Left lung (tissue), 10 donors: ENCODE measurements around the gene NOS1. TPM values are rescaled to one million over a fixed set of nuclear protein-coding genes. Genes with fewer than 3 reads are reported as not detected.

ENCODE experiments used
- ATAC-seq: fragments of 200-7000 bp; cut with Tn5 transposase; one replicate; pipeline ENCODE4 v1.9.1; 2020; ENCODE audit warnings: moderate library complexity
- DNase-seq, 4 donors: peaks; one replicate each; pipeline ENCODE4 v3.0.0-alpha.2; 2013 to 2020
- H3K27ac ChIP-seq, 2 donors: fragments of 200-600 bp; sonication (generic) in 1 of 2; one replicate each; pipeline versions ENCODE4 v1.5.0 to v1.8.0; 2020 to 2021
- H3K27me3 ChIP-seq, 2 donors: fragments of 200-600 bp; sonication (generic) in 1 of 2; one replicate each; pipeline versions ENCODE4 v1.5.0 to v1.8.0; 2020 to 2021
- H3K36me3 ChIP-seq, 2 donors: fragments of 200-600 bp; sonication (generic) in 1 of 2; one replicate each; pipeline versions ENCODE4 v1.5.0 to v1.8.0; 2020 to 2021
- H3K4me1 ChIP-seq, 2 donors: fragments of 200-600 bp; one replicate each; pipeline ENCODE4 v1.8.0; 2021
- H3K4me3 ChIP-seq, 2 donors: fragments of 200-600 bp; sonication (generic) in 1 of 2; one replicate each; pipeline versions ENCODE4 v1.5.0 to v1.8.0; 2020 to 2021; ENCODE audit warnings: mild to moderate bottlenecking in 1 of 2
- H3K9me3 ChIP-seq, 2 donors: fragments of 200-600 bp; sonication (generic) in 1 of 2; one replicate each; pipeline versions ENCODE4 v1.5.0 to v1.8.0; 2020 to 2021
- CTCF ChIP-seq, 2 donors: fragments of 200-600 bp; sonication (generic) in 1 of 2; IDR thresholded peaks; one replicate each; pipeline versions ENCODE4 v1.5.0 to v1.8.0; 2021; ENCODE audit warnings: antibody characterized with exemption in 2 of 2
- intact Hi-C, 2 donors: fragments of 100-400 bp; cut with DNase I; formaldehyde crosslinking; loops; one replicate each; pipeline versions ENCODE4 v1.11.2 to v1.14.2; 2022
- polyA plus RNA-seq, 6 donors: library from polyadenylated mRNA; unstranded; fragments of 120-200 nt; gene quantifications; one replicate each; pipeline ENCODE4 v1.2.1, GENCODE V29; 2013; ENCODE audit not compliant: insufficient read length in 6 of 6
- total RNA-seq, 2 donors: library from RNA; stranded (reverse); fragmentation: NEBNext Ultra II Directional; extraction: Animal tissue kit (Norgen Biotek cat#: 25700); gene quantifications; one replicate each; pipeline ENCODE4 v1.2.1, GENCODE V29; 2021
- donor health status: DM: no; HTN: yes; CAD: no.
- donor health status: DM: no; HTN: no; CAD: no.

The NOS1 gene
- total and polyA plus RNA-seq, 8 donors, result 0.11 to 2.4 (median 0.35) TPM

- TF ChIP-seq CTCF (IDR thresholded peaks at IDR 0.05), result no peak
- Histone ChIP-seq H3K36me3 (no peaks in the 10 kb centered on the region), H3K9me3 (no peaks in the 10 kb centered on the region), H3K4me1 (no peaks in the 10 kb centered on the region), H3K4me3 (no peak overlapping the region), H3K27ac (no peak overlapping the region), H3K27me3 (peaks cover 0 to 35% of the 10 kb centered on the region in 2 donors)
- DNase-seq (no peak), ATAC-seq (no peak)
- intact Hi-C loops, result no loop called here
Measured at GRCh38 chr12:117334051-117334450, 27.4 kb downstream of the NOS1 start.

- Histone ChIP-seq H3K27me3 (peaks cover 0 to 30% of the 10 kb centered on the region in 2 donors), H3K9me3 (no peaks in the 10 kb centered on the region), H3K27ac (no peak overlapping the region), H3K4me1 (no peaks in the 10 kb centered on the region), H3K4me3 (no peak overlapping the region), H3K36me3 (no peaks in the 10 kb centered on the region)
- DNase-seq (no peak), ATAC-seq (no peak)
- intact Hi-C loops, result no loop called here
- no peak for TF ChIP-seq CTCF (IDR thresholded peaks at IDR 0.05)
Measured at GRCh38 chr12:117333331-117333881, 28.0 kb downstream of the NOS1 start.

GRCh38 chr12:117331691-117332090, 29.7 kb downstream of the NOS1 start:
- no peak for TF ChIP-seq CTCF (IDR thresholded peaks at IDR 0.05)
- H3K36me3 ChIP-seq, result no peaks in the 10 kb centered on the region
- ATAC-seq (no peak), DNase-seq (no peak)
- no peak overlapping the region for H3K4me3 ChIP-seq
- intact Hi-C loops, result no loop called here
- no peaks in the 10 kb centered on the region for H3K4me1 ChIP-seq
- no peaks in the 10 kb centered on the region for H3K9me3 ChIP-seq
- H3K27ac ChIP-seq, result no peak overlapping the region
- peaks cover 0 to 38% of the 10 kb centered on the region in 2 donors for H3K27me3 ChIP-seq

- no peaks in the 10 kb centered on the region for H3K9me3 ChIP-seq
- no peak overlapping the region for H3K4me3 ChIP-seq
- H3K4me1 ChIP-seq, result no peaks in the 10 kb centered on the region
- DNase-seq (no peak), ATAC-seq (no peak)
- intact Hi-C loops, result no loop called here
- TF ChIP-seq CTCF (IDR thresholded peaks at IDR 0.05), result no peak
- no peak overlapping the region for H3K27ac ChIP-seq
- H3K36me3 ChIP-seq, result no peaks in the 10 kb centered on the region
- peaks cover 0 to 43% of the 10 kb centered on the region in 2 donors for H3K27me3 ChIP-seq
Measured at GRCh38 chr12:117330441-117331113, 30.8 kb downstream of the NOS1 start.

GRCh38 chr12:117329756-117330155, 31.7 kb downstream of the NOS1 start:
- Histone ChIP-seq H3K4me3 (no peak overlapping the region), H3K27ac (no peak overlapping the region), H3K36me3 (no peaks in the 10 kb centered on the region), H3K4me1 (no peaks in the 10 kb centered on the region), H3K27me3 (peaks cover 0 to 44% of the 10 kb centered on the region in 2 donors), H3K9me3 (no peaks in the 10 kb centered on the region)
- ATAC-seq, result no peak
- intact Hi-C loops, result no loop called here
- DNase-seq, result no peak
- no peak for TF ChIP-seq CTCF (IDR thresholded peaks at IDR 0.05)
